Dendritic cell treated with granulocyte-macrophage colony-stimulating factor and Interleukin-4, amounts not matched to agents 40 ng/mL and 50 ng/mL, for 4 days (primary cell): ENCODE measurements around the gene RHOV.

ENCODE experiments used
- H3K27ac Mint-ChIP-seq: one replicate; pipeline ENCODE4 v1.8.0; 2022; ENCODE audit warnings: mild to moderate bottlenecking, mixed read lengths
- H3K27me3 Mint-ChIP-seq: one replicate; pipeline ENCODE4 v1.8.0; 2022; ENCODE audit warnings: mild to moderate bottlenecking, mixed read lengths
- H3K36me3 Mint-ChIP-seq: one replicate; pipeline ENCODE4 v1.8.0; 2022; ENCODE audit warnings: low read depth, mixed read lengths
- H3K4me1 Mint-ChIP-seq: one replicate; pipeline ENCODE4 v1.8.0; 2022; ENCODE audit warnings: low read depth, mixed read lengths
- H3K4me3 Mint-ChIP-seq: one replicate; pipeline ENCODE4 v1.8.0; 2022; ENCODE audit warnings: mild to moderate bottlenecking, moderate library complexity, mixed read lengths
- H3K9me3 Mint-ChIP-seq: one replicate; pipeline ENCODE4 v1.8.0; 2022; ENCODE audit warnings: mixed read lengths
- intact Hi-C: fragments of 100-400 bp; cut with micrococcal nuclease; formaldehyde crosslinking; loops from one replicate; pipeline ENCODE4 v1.15.0; 2022

The RHOV gene, protein sequence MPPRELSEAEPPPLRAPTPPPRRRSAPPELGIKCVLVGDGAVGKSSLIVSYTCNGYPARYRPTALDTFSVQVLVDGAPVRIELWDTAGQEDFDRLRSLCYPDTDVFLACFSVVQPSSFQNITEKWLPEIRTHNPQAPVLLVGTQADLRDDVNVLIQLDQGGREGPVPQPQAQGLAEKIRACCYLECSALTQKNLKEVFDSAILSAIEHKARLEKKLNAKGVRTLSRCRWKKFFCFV

DNA sequence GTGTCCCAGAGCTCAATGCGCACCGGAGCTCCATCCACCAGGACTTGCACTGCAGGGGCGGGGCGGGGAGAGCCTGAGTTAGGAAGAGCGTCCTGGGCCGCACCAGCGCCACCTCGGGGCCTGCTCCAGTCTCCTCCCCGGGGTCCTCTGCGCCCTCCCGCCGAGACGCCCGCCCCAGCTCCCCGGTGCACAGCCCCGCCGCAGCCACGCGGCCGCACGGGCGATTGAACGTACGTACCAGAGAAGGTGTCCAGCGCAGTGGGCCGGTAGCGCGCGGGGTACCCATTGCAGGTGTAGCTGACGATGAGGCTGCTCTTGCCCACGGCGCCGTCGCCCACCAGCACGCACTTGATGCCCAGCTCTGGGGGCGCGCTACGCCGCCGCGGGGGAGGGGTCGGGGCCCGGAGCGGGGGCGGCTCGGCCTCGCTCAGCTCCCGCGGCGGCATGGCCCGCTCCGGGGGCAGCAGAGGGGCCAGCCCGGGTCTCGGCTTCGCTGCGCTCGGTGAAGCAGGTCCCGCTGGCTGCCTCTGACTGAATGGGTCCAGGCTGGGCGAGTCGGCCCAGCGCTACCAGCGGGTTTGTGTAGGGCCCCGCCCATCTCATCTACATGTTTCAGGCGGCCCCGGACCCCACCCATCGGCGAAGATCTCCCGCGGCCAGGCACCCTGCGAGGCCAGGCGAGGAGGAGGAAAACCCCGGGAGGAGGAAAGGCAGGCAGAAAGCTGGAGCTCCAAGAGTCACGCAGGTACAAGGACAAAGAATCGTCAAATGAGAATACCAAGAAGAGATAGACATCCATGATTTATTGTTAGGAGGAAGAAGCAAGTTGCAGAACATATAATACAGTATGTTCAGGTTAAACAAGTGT is at the start of gene RHOV:
Gene RHOV (minus strand): TSS at position 541 of the 868 bp plus-strand sequence. CDS start 95 bp downstream, at position 446.
- Mint-ChIP-seq H3K4me1 (peaks cover 20% of the 10 kb centered on the region), H3K27me3 (peaks cover 42% of the 10 kb centered on the region), H3K9me3 (no peaks in the 10 kb centered on the region), H3K27ac (no peak within 1 kb of the TSS), H3K36me3 (no peaks in the 10 kb centered on the region), H3K4me3 (peak within 1 kb of the TSS; percentile 75)
- intact Hi-C loops: no loop called here

DNA sequence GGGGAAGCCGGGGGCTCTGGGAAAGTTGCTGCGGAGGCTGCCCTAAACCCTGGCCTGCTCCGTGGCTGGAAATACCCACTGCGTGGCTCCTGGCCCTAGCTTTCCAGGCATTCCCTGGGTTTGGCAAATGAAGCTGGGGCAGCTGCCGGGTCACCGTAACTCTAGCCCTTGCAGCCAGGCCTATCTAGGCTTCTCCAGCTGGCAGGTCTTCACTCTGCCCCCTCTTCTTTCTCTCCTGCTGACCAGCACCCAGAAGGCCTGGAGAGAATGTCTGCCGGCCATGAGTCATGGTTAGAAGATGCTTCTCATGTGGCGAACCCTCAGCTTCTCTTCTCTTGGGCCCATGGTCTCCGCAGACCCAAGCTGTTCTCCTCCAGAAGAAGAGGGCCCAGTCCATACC is 49.5 kb upstream of the RHOV start:
- peaks cover 67% of the 10 kb centered on the region for H3K27me3 Mint-ChIP-seq
- intact Hi-C loops: no loop called here
- no peak overlapping the region for H3K4me3 Mint-ChIP-seq
- peaks cover 27% of the 10 kb centered on the region for H3K4me1 Mint-ChIP-seq
- no peaks in the 10 kb centered on the region for H3K36me3 Mint-ChIP-seq
- no peak overlapping the region for H3K27ac Mint-ChIP-seq
- no peaks in the 10 kb centered on the region for H3K9me3 Mint-ChIP-seq

DNA sequence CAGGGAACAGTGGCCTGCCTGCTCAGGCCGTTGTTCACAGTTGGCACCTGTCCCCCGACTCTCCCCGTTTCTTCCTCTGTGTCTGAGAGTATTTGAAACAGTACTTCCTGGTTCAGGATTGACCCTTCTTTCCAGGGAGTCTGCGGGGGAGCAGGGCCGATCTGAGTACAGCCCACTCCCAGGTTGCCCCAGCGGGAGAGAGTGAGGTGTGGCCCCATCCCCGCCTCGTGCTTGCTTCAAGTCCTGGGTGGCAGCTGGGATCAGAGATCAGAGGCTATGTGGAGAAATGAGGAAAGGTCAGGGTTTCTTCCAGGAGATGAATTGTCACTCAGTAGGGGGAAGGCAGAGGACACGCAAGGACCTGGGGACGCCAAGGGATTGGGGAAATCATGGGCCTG is 48.6 kb upstream of the RHOV start:
- intact Hi-C loops: no loop called here
- Mint-ChIP-seq H3K9me3 (no peaks in the 10 kb centered on the region), H3K4me3 (no peak overlapping the region), H3K27ac (no peak overlapping the region), H3K4me1 (peaks cover 24% of the 10 kb centered on the region), H3K36me3 (no peaks in the 10 kb centered on the region), H3K27me3 (peaks cover 58% of the 10 kb centered on the region)

DNA sequence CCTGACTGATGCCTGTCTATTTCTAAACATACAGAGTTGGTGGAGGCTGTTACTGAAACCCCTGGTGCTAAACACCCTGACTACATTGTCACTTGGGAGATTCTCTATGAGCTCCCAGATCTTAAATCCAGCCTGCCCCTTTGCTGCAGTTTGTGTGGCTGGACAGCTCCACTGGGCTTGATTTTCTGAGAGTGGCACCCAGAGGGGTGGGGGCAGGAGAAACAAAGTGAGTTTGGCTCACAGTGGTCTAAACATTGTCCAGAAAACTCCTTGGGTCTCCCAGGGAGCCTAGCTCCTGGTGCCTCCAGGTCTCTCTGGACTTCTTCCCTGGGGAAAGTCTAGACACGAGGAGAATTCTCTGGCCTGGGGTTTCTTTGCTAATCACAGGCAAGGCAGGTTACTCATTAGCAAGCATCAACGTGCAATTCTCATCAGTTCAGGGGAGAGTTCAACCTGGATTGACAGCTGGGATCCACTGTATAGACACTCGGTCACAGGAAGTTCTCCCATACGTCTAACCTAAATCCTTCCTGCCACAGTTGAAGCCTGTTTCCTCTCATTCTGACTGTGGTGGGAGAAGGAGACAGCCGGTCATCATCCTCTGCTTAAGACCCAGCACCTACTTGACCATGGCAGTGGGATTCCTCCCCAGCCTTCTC is 48.0 kb upstream of the RHOV start:
- Mint-ChIP-seq H3K4me1 (peaks cover 19% of the 10 kb centered on the region), H3K36me3 (no peaks in the 10 kb centered on the region), H3K4me3 (no peak overlapping the region), H3K27me3 (peaks cover 52% of the 10 kb centered on the region), H3K27ac (no peak overlapping the region), H3K9me3 (no peaks in the 10 kb centered on the region)
- intact Hi-C loops: no loop called here

DNA sequence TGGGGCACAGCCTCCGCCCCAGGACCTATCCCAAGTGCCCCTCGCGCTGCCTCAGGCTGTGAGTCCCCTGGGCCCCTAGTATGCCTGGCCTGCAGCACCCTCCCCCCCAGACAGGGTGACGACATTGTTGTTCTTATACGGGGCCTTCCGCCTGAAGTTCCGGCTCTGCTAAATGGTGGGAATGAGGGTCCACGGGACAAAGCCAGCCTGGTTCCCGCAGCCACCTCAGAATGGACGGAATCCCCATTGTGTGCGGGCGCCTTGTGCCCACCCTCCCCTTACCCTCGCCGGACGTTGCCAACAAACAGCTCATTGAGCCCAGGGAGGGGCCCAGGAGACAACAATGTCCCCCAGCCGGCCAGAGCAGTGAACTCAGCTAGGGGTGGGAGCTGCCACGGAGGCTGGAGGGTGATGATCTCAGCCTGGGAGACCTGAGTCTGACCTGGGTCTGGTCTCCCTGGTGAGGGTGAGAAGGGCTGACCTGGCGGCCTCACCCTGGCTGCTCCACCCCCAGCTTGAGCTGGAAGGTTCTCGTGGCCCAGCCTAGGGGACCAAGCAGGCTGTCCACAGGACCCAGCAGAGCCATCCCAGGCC is 44.9 kb upstream of the RHOV start:
- Mint-ChIP-seq H3K36me3 (no peaks in the 10 kb centered on the region), H3K4me1 (no peaks in the 10 kb centered on the region), H3K9me3 (no peaks in the 10 kb centered on the region), H3K27me3 (peaks cover 20% of the 10 kb centered on the region), H3K4me3 (no peak overlapping the region), H3K27ac (no peak overlapping the region)
- intact Hi-C loops: no loop called here

DNA sequence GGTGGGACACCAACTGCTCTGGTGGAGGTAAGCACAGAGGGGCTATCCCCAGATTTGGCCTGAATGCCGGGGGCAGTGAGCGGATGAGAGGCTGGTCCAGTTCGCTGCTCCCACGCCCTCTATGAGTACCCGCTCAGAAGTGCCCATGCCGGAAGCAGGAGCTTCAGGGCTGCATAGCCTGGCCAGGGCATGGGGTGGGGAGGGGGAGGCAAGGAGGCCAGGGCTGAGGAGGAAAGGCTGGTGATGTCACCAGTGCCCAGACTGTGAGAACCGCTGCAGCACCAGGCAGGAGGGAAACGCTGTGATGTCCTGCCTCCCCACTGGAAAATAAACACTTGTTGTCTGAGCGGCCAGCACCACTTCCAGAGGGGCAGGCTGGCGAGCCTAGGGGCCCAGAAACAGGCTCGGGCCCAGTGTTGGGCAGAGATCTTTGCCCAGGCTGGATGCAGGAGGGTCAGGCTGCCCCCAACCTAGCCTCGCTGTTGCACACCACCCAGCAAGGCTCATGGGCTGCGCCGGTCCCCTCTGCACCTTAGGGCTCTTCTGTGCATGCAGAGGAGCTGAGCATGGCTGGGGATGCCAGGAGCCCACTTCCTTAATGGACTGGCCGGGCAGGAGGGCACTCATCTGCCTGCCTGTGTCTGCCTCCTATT is 44.2 kb upstream of the RHOV start:
- H3K27ac Mint-ChIP-seq: no peak overlapping the region
- intact Hi-C loops: no loop called here
- H3K36me3 Mint-ChIP-seq: no peaks in the 10 kb centered on the region
- H3K4me1 Mint-ChIP-seq: no peaks in the 10 kb centered on the region
- H3K4me3 Mint-ChIP-seq: no peak overlapping the region
- peaks cover 16% of the 10 kb centered on the region for H3K27me3 Mint-ChIP-seq
- H3K9me3 Mint-ChIP-seq: no peaks in the 10 kb centered on the region

DNA sequence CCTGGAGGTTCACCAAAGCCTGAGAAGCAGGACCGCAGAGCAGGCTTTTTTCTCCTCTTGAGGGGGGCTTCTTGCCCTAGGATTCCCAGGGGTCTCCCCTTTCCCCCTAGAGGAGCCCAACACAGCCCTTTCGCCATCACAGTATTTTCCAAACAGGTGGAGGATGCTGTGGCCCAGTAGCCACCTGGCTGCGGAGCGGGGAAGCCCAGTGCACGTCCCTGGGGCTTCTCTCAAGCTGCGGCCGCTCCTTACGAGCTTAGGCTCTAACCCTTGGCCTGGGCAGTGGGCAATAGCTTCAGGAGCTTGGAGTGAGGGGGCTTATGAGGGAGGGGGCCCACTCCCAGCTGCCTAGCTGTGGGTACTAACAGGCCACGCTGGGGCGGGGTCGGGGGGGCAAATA is 43.6 kb upstream of the RHOV start:
- H3K4me3 Mint-ChIP-seq: no peak overlapping the region
- H3K27me3 Mint-ChIP-seq: peaks cover 10% of the 10 kb centered on the region
- no peaks in the 10 kb centered on the region for H3K36me3 Mint-ChIP-seq
- no peak overlapping the region for H3K27ac Mint-ChIP-seq
- no peaks in the 10 kb centered on the region for H3K4me1 Mint-ChIP-seq
- H3K9me3 Mint-ChIP-seq: no peaks in the 10 kb centered on the region
- intact Hi-C loops: no loop called here

DNA sequence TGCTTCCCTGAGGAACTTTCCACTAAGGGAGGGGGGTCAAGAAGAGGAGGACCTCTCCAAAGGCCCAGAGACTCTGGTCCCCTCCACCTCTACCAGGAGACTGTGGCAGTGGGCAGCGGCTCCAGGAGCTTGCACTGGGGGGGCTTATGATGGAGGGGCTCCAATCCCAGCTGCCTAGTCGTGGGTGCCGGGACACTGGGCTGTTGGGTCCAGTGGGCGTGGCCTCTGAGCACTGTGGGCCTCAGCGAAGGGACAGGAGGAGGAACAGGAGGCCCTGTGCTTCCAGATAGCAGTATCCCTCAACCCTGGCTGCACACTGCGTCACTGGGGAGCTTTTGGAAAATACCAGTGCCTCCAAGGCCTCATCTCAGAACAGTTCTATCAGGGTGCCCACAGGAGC is 41.6 kb upstream of the RHOV start:
- Mint-ChIP-seq H3K36me3 (no peaks in the 10 kb centered on the region), H3K27ac (no peak overlapping the region), H3K4me1 (no peaks in the 10 kb centered on the region), H3K4me3 (no peak overlapping the region), H3K27me3 (peaks cover 2% of the 10 kb centered on the region), H3K9me3 (no peaks in the 10 kb centered on the region)
- intact Hi-C loops: no loop called here

DNA sequence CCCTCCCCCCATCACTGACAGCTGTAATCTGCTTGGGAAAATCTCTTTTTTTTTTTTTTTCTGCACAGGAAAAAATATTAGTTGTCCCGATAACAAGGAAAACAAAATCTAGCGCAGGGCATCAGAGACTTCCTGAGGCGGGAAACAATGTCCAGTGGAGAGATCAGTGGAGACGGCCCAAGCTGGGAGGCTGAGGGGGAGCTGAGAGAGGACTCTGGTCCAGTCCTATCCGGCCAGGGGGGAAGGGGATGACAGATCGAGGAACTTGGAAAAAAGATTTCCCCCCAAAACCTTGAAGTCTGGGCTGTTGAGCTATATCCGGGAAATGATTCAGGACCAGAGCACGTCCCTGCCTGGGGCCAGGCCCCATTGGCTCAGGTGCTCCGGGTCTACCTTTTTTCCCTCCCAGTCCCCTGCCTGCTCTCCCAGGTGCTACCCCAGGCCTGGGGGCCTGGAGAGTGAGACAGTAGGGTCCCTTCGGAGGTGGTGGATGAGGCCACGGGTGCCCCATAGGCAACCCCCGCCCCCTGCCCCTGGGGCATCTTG is 41.2 kb upstream of the RHOV start:
- H3K4me3 Mint-ChIP-seq: no peak overlapping the region
- no peaks in the 10 kb centered on the region for H3K27me3 Mint-ChIP-seq
- peaks cover 3% of the 10 kb centered on the region for H3K4me1 Mint-ChIP-seq

DNA sequence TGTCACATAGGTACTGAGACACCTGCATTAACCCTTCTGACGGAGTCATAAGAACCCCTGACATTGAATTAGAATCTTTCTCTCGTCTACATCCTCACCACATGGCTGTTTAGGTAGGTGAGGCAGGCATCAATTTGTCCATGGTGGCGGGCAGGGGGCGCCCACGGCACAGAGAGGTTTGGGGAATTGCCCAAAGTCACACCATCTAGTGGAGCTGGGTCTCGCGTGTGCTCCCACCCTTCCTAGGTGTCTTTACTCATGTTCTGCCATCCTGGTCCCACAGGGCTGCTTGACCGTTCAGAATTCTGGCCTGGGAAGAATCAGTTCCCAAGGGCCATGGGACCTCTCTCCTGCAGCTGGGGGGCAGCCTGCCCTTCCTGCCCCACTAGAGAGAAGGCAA is 40.5 kb upstream of the RHOV start:
- intact Hi-C loops: no loop called here
- H3K4me1 Mint-ChIP-seq: peaks cover 10% of the 10 kb centered on the region
- no peaks in the 10 kb centered on the region for H3K9me3 Mint-ChIP-seq
- no peak overlapping the region for H3K27ac Mint-ChIP-seq
- no peak overlapping the region for H3K4me3 Mint-ChIP-seq
- no peaks in the 10 kb centered on the region for H3K27me3 Mint-ChIP-seq
- no peaks in the 10 kb centered on the region for H3K36me3 Mint-ChIP-seq

More for the DNA sequence above, 41.2 kb upstream of the RHOV start:
- Mint-ChIP-seq H3K27ac (no peak overlapping the region), H3K9me3 (no peaks in the 10 kb centered on the region), H3K36me3 (no peaks in the 10 kb centered on the region)
- intact Hi-C loops: no loop called here

DNA sequence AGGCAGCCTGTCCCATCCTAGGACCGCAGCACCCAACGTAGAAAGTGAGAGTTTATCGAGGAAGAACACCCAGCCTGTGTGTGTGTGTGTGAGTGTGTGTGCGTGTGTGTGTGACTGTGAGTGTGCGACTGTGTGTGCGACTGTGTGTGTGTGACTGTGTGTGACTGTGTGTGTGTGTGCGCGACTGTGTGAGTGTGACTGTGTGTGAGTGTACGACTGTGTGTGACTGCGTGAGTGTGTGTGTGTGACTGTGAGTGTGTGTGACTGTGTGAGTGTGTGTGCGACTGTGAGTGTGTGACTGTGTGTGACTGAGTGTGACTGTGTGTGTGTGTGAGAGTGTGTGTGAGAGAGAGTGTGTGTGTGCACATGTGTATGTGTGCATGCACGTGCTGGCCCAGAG is 40.0 kb upstream of the RHOV start:
- H3K27me3 Mint-ChIP-seq: no peaks in the 10 kb centered on the region
- H3K27ac Mint-ChIP-seq: no peak overlapping the region
- no peaks in the 10 kb centered on the region for H3K9me3 Mint-ChIP-seq
- intact Hi-C loops: no loop called here
- H3K4me3 Mint-ChIP-seq: no peak overlapping the region
- peaks cover 15% of the 10 kb centered on the region for H3K4me1 Mint-ChIP-seq
- H3K36me3 Mint-ChIP-seq: no peaks in the 10 kb centered on the region

DNA sequence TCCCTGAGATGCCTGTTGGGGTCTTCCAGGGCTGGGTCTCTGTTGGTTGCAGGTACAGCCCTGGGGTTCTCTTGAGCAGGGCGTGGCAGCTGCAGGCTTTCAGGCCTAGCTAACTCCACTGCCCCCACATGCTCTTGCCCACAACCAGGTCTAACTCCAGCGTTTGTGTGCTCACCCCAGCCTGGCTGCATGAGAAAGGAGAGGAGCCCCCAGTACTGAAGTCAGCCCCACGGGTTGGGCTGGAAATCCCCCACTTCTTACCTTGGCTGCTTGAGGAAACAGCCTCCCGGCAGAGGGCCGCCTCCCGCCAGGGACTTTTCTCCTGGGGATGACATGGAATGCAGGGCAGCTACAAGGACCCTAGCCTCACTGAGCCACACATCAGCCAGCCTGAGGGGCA is 38.4 kb upstream of the RHOV start:
- peaks cover 28% of the 10 kb centered on the region for H3K4me1 Mint-ChIP-seq
- intact Hi-C loops: no loop called here
- H3K27ac Mint-ChIP-seq: no peak overlapping the region
- no peaks in the 10 kb centered on the region for H3K9me3 Mint-ChIP-seq
- H3K27me3 Mint-ChIP-seq: no peaks in the 10 kb centered on the region
- no peak overlapping the region for H3K4me3 Mint-ChIP-seq
- no peaks in the 10 kb centered on the region for H3K36me3 Mint-ChIP-seq

DNA sequence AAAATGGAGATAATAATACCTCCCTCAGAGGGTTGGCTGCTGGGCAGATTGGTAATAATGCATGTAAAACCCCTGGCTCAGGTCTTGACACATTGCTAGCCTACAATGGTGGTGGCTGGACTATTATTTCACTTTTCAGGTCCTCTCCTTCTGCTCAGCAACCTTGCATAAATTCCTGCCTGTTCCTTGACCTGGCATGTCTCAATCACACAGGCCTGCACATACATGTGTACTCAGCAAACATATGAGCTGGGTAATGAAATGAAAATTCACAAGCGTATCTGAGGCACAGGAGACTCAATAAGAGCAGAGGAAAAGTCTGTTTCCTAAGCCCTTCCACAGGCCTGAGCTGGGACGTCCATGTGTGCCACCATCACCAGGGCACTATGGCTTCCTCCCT is 37.7 kb upstream of the RHOV start:
- H3K4me1 Mint-ChIP-seq: peaks cover 36% of the 10 kb centered on the region
- no peak overlapping the region for H3K4me3 Mint-ChIP-seq
- intact Hi-C loops: no loop called here
- no peaks in the 10 kb centered on the region for H3K9me3 Mint-ChIP-seq
- no peak overlapping the region for H3K27ac Mint-ChIP-seq
- no peaks in the 10 kb centered on the region for H3K27me3 Mint-ChIP-seq
- no peaks in the 10 kb centered on the region for H3K36me3 Mint-ChIP-seq
